ENCODE measurements around the gene DBH.

- no peak for TF ChIP-seq CEBPZ (IDR thresholded peaks at IDR 0.05; ENCODE audit: low read depth, low read length)
- TF ChIP-seq ZNF274 (IDR thresholded peaks at IDR 0.05; ENCODE audit: insufficient read depth, insufficient read length), result no peak
- no peak for TF ChIP-seq MAX (IDR thresholded peaks at IDR 0.05; ENCODE audit: low read depth, low read length)
- no peak for TF ChIP-seq CTCF (IDR thresholded peaks at IDR 0.05 in 2 of 3, conservative IDR thresholded peaks at IDR 0.05 in 1 of 3; ENCODE audit: control insufficient read depth in 2 of 3, extremely low read depth in 1 of 3, insufficient read depth in 1 of 3, low read depth in 3 of 3, low read length in 3 of 3)
- no peak for TF ChIP-seq YY1 (IDR thresholded peaks at IDR 0.05; ENCODE audit: low read depth, low read length)
- no peak for TF ChIP-seq RCOR1 (conservative IDR thresholded peaks at IDR 0.05; ENCODE audit: low read depth, low read length)
- TF ChIP-seq E2F4 (IDR thresholded peaks at IDR 0.05; ENCODE audit: low read depth, low read length), result no peak
- TF ChIP-seq EGR1 (IDR thresholded peaks at IDR 0.05; ENCODE audit: borderline replicate concordance in 1 of 2, low read depth in 2 of 2, low read length in 2 of 2), result no peak
- no peak for TF ChIP-seq SPI1 (IDR thresholded peaks at IDR 0.05; ENCODE audit: borderline replicate concordance, insufficient read depth, low read depth, low read length)
- TF ChIP-seq NFYB (IDR thresholded peaks at IDR 0.05; ENCODE audit: insufficient read depth, low read depth, low read length), result no peak
- no peak for TF ChIP-seq ZNF384 (IDR thresholded peaks at IDR 0.05; ENCODE audit: borderline replicate concordance, low read depth, low read length)
- TF ChIP-seq SMC3 (IDR thresholded peaks at IDR 0.05; ENCODE audit: borderline replicate concordance, low read length), result no peak
- no peak for TF ChIP-seq MEF2A (IDR thresholded peaks at IDR 0.05; ENCODE audit: insufficient read depth, low read depth, low read length)
These were observed 8.0 kb downstream of the DBH start for GRCh38 chr9:133643978-133644760.
